Erythroblast (primary cell): ENCODE measurements around the gene STK38L.

Experiments used
- GATA1 ChIP-seq: IDR thresholded peaks from 2 replicates; pipeline ENCODE4 v1.6.1; 2011; ENCODE audit warnings: low read depth, mild to moderate bottlenecking, control low read depth, low read length, moderate library complexity
- POLR2A ChIP-seq: IDR thresholded peaks from 2 replicates; pipeline ENCODE4 v1.6.1; 2011; ENCODE audit warnings: mild to moderate bottlenecking, low read length

DNA sequence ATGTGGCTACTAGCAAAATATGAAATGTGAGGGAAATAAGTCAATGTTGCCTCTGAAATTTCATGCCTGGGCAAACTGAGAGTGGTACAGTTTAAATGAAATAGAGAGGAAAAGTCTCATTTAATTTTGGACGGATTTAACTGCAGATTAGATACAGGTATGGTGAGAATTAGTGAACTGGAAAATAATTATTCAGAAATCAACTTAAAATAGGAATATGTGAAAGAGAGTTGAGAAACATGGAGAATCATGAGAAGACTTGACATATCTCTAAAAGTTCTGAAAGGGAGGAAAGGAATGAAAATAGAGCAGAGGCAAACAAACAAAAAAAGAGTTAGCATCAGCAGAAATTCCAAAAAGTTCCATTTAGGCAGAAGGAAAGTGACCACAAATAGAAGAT is 55.0 kb downstream of the STK38L start:
- no peak for TF ChIP-seq POLR2A
- no peak for TF ChIP-seq GATA1
